Heart left ventricle (tissue), 16 donors: ENCODE data around the gene PTGIS. TPM values are rescaled to one million over a fixed set of nuclear protein-coding genes. Genes with fewer than 3 reads are reported as not detected.

ENCODE experiments used
- ATAC-seq, 4 donors: fragments of 200-7000 bp; cut with Tn5 transposase; one replicate each; pipeline ENCODE4 v1.9.1; 2020 to 2022; ENCODE audit warnings: moderate library complexity in 4 of 4, mild to moderate bottlenecking in 3 of 4, moderate number of reproducible peaks in 1 of 4
- DNase-seq, 5 donors: peaks; one replicate each; pipeline ENCODE4 v3.0.0-alpha.2; 2020
- H3K27ac ChIP-seq, 12 donors: fragments of 200-600 bp; sonication (generic) in 4 of 12; one replicate each; pipeline versions ENCODE4 v1.5.0 to v1.8.0; 2016 to 2022; ENCODE audit warnings: mild to moderate bottlenecking in 2 of 12
- H3K27me3 ChIP-seq, 9 donors: fragments of 200-600 bp; sonication (generic) in 2 of 9; one replicate each; pipeline versions ENCODE4 v1.5.1 to v1.8.0; 2016 to 2022; ENCODE audit warnings: mild to moderate bottlenecking in 3 of 9
- H3K36me3 ChIP-seq, 9 donors: fragments of 200-600 bp; sonication (generic) in 2 of 9; one replicate each; pipeline versions ENCODE4 v1.5.0 to v1.8.0; 2018 to 2022; ENCODE audit warnings: mild to moderate bottlenecking in 2 of 9
- H3K4me1 ChIP-seq, 12 donors: fragments of 200-600 bp; sonication (generic) in 4 of 12; one replicate each; pipeline versions ENCODE4 v1.5.0 to v1.8.0; 2016 to 2022; ENCODE audit warnings: mild to moderate bottlenecking in 3 of 12
- H3K4me3 ChIP-seq, 12 donors: fragments of 200-600 bp; sonication (generic) in 4 of 12; one replicate each; pipeline versions ENCODE4 v1.5.0 to v1.8.0; 2017 to 2022; ENCODE audit warnings: mild to moderate bottlenecking in 9 of 12, moderate library complexity in 4 of 12
- H3K9me3 ChIP-seq, 12 donors: fragments of 200-600 bp; sonication (generic) in 4 of 12; one replicate each; pipeline versions ENCODE4 v1.5.0 to v1.8.0; 2016 to 2022; ENCODE audit warnings: mild to moderate bottlenecking in 1 of 12
- POLR2A ChIP-seq, 2 donors: fragments of 450-650 bp; IDR thresholded peaks; one replicate each; pipeline ENCODE4 v1.6.1; 2017; ENCODE audit warnings: antibody characterized with exemption in 2 of 2, mild to moderate bottlenecking in 2 of 2, moderate library complexity in 2 of 2
- WGBS, 4 donors: extraction: QIAGEN DNeasy Blood & Tissue Kit in 2 of 4; methylation state at CpG; one replicate each; pipeline versions ENCODE4 v1.1.5 to v1.1.7; 2013 to 2018; 5-methylcytosine and 5-hydroxymethylcytosine counted together
- intact Hi-C, 10 donors: fragments of 100-400 bp; cut with DNase I; formaldehyde crosslinking; loops; one replicate each; pipeline versions ENCODE4 v1.11.1 to v1.14.2; 2022
- polyA plus RNA-seq, 2 donors: library from polyadenylated mRNA; stranded (reverse); fragments of 200-250 nt; gene quantifications; one replicate each; pipeline ENCODE4 v1.2.3, GENCODE V29; 2013
- total RNA-seq, 9 donors: library from RNA; depleted of rRNA in 2 of 9; stranded (reverse); fragments of >200 nt in 2 of 9; fragmentation: NEBNext Ultra II Directional in 3 of 9; extraction: Animal tissue kit (Norgen Biotek cat#: 25700) in 3 of 9; gene quantifications; one replicate each; pipeline versions ENCODE4 v1.1.0 to v1.2.4, GENCODE V29; 2016 to 2023
- TF ChIP-seq, protein P1 (sequence below), 12 donors: fragments of 200-600 bp; sonication (generic) in 4 of 12; IDR thresholded peaks; one replicate each; pipeline versions ENCODE4 v1.5.0 to v1.8.0; 2018 to 2022; ENCODE audit warnings: antibody characterized with exemption in 12 of 12, mild to moderate bottlenecking in 5 of 12
- donor health status: ischemic (EF 13 %, LVEDD 7.1; RV severe dilation, severe dysfunction).
- donor health status: healthy with polysubstance abuse.
- donor health status: DM: no; HTN: yes; CAD: no.
- donor health status: DM: no; HTN: no; CAD: no.
- donor health status: ischemic (EF 25% LVEDD 6.9; RV normal size, moderate dysfunction).
- donor health status: ischemic (EF 25% LVEDD 5.7; RV mildly dilated, moderate dysfunction).
- donor health status: healthy.
- donor health status: DM: yes; HTN: yes; CAD: no.
- donor health status: ischemic (EF 35%, LVEDD 5.7; RV mildly dilated, moderate dysfunction).
- donor health status: nonischemic (EF 11% LVEDD 7.7; RV severe dilation, severe dysfunction).
- donor health status: DM: yes; HTN: yes; CAD: no.
- donor health status: PGD.
- donor health status: ischemic (EF 29% LVEDD 5.4; RV normal size, mild dysfunction).
- donor health status: nonischemic (EF 23%, LVEDD 6.1; RV moderate dilation, normal function).

Gene PTGIS
- total and polyA plus RNA-seq, 11 donors, result 5.3 to 95.2 (median 20.1) TPM

DNA sequence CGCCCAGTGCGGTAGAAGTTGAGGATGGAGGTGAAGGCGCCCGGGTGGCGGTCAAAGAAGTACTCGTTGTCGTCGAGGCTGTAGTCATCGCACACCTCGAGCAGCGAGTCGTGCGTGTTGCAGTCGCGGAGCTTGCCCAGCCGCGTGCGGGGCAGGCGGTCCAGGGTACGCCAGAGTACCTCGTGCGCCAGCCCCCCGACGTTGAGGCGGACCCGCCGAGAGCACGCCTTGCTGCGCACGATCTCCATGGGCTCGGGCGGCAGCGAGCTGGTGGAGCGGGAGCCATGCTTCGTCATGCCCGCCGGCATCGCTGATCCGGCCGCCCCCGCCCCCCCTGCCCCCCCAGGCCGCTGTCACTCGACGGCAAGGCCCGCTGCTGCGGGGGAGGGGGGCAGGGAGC, 85.8 kb downstream of the PTGIS start:
- no peak for TF ChIP-seq POLR2A (IDR thresholded peaks at IDR 0.05)
- TF ChIP-seq, protein P1, sequence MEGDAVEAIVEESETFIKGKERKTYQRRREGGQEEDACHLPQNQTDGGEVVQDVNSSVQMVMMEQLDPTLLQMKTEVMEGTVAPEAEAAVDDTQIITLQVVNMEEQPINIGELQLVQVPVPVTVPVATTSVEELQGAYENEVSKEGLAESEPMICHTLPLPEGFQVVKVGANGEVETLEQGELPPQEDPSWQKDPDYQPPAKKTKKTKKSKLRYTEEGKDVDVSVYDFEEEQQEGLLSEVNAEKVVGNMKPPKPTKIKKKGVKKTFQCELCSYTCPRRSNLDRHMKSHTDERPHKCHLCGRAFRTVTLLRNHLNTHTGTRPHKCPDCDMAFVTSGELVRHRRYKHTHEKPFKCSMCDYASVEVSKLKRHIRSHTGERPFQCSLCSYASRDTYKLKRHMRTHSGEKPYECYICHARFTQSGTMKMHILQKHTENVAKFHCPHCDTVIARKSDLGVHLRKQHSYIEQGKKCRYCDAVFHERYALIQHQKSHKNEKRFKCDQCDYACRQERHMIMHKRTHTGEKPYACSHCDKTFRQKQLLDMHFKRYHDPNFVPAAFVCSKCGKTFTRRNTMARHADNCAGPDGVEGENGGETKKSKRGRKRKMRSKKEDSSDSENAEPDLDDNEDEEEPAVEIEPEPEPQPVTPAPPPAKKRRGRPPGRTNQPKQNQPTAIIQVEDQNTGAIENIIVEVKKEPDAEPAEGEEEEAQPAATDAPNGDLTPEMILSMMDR (IDR thresholded peaks at IDR 0.05), result no peak
- Histone ChIP-seq H3K9me3 (no peaks in the 10 kb centered on the region), H3K27ac (peak overlapping the region in 1 of 12 donors; percentile 54), H3K4me3 (peak overlapping the region in 5 of 12 donors; percentile 3 to 59 (median 40)), H3K4me1 (peaks cover 0 to 27% (median 13%) of the 10 kb centered on the region in 12 donors), H3K36me3 (no peaks in the 10 kb centered on the region), H3K27me3 (peaks cover 0 to 42% (median 16%) of the 10 kb centered on the region in 9 donors)
- ATAC-seq (no peak), DNase-seq (no peak)
- intact Hi-C loops, result loop anchor here in 8 of 10 donors (1.0 to 5.0 kb wide), 5 partner anchors 50 to 147 kb away; no protein-coding TSS in a partner anchor
- WGBS, 4 donors, result 55 to 96% (median 64%) methylated on average over 15 to 46 of the region's 46 CpGs

DNA sequence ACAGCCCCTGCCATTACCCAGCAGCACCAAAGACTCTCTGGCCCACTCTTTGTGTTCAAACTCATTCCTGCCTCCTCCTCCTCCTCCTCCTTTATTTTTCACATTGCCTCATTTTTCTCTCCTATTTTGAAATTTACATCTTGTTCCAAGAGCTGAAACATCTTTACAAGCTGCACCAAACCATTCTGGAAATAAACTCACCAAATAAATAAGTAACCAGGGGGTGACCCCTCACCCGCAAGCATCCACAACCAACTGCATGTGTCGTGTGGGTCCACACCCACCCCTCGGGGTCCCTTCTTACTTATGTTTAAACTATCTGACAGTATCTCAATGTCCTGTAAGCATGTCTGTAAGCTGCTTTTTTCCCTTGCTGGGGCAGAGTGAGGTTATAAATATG, 86.8 kb downstream of the PTGIS start:
- Histone ChIP-seq H3K36me3 (no peaks in the 10 kb centered on the region), H3K27me3 (peaks cover 0 to 35% (median 12%) of the 10 kb centered on the region in 9 donors), H3K9me3 (no peaks in the 10 kb centered on the region), H3K4me1 (peaks cover 0 to 27% (median 13%) of the 10 kb centered on the region in 12 donors), H3K4me3 (no peak overlapping the region), H3K27ac (peak overlapping the region in 1 of 12 donors; percentile 54)
- ATAC-seq (no peak), DNase-seq (no peak)
- TF ChIP-seq, protein P1 (IDR thresholded peaks at IDR 0.05), result no peak
- no peak for TF ChIP-seq POLR2A (IDR thresholded peaks at IDR 0.05)
- 88 to 98% (median 90%) methylated on average over 3 of the region's 3 CpGs for WGBS, 4 donors
- intact Hi-C loops, result loop anchor here in 7 of 10 donors (5.0 kb wide), 3 partner anchors 51 to 99 kb away; no protein-coding TSS in a partner anchor

DNA sequence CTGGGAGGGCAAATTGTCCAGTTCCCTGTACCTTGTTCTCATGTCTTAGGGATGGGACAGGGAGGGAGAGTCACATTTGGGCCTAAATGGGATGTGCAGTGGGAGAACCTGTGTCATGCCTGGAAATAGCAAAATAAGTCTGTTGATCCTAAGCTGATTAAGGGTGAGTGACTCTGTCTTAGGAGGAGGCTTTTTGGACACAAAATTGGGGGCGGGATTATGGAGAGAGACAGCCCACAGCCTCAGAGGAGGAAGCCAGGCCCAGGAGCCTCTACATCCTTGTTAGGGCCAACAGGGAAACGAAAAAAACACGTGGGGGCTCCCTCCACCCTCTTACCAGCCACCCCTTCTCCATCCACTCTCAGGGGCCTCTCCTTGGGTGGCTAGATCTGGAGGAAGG, 87.7 kb downstream of the PTGIS start:
- 48 to 69% (median 63%) methylated on average over 3 of the region's 3 CpGs for WGBS, 4 donors
- no peak for TF ChIP-seq POLR2A (IDR thresholded peaks at IDR 0.05)
- TF ChIP-seq, protein P1 (IDR thresholded peaks at IDR 0.05), result no peak
- Histone ChIP-seq H3K27me3 (peaks cover 0 to 30% (median 6%) of the 10 kb centered on the region in 9 donors), H3K4me1 (peaks cover 0 to 27% (median 13%) of the 10 kb centered on the region in 12 donors), H3K27ac (peak overlapping the region in 1 of 12 donors; percentile 54), H3K36me3 (no peaks in the 10 kb centered on the region), H3K4me3 (no peak overlapping the region), H3K9me3 (no peaks in the 10 kb centered on the region)
- intact Hi-C loops, result loop anchor here in 7 of 10 donors (5.0 kb wide), 3 partner anchors 52 to 98 kb away; no protein-coding TSS in a partner anchor
- ATAC-seq (no peak), DNase-seq (no peak)

DNA sequence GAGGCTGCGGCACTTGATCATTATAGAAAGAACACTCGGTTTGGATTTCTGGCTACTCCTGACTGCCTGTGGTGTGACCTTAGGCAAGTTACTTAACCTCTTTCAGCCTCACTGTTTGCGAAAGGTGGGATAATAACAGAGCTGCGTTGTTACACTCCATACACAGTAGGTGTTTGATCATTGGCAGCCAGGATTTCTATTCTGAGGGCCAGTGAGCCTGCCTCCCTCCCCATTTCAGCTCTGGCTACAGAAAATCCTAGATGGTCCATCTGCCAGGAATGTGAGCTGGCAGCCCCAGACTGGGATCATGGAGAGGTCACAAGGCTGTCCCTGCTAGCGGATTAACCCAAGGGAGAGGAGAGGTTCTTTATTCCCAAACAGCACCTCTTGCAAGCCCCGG, 88.2 kb downstream of the PTGIS start:
- Histone ChIP-seq H3K4me3 (no peak overlapping the region), H3K9me3 (no peaks in the 10 kb centered on the region), H3K27me3 (peaks cover 0 to 26% (median 1%) of the 10 kb centered on the region in 9 donors), H3K4me1 (peaks cover 0 to 27% (median 13%) of the 10 kb centered on the region in 12 donors), H3K36me3 (no peaks in the 10 kb centered on the region), H3K27ac (peak overlapping the region in 1 of 12 donors; percentile 54)
- TF ChIP-seq POLR2A (IDR thresholded peaks at IDR 0.05), result no peak
- TF ChIP-seq, protein P1 (IDR thresholded peaks at IDR 0.05), result no peak
- intact Hi-C loops, result loop anchor here in 7 of 10 donors (5.0 kb wide), 3 partner anchors 53 to 97 kb away; no protein-coding TSS in a partner anchor
- WGBS, 4 donors, result 66 to 79% (median 78%) methylated on average over 5 to 6 of the region's 6 CpGs
- no peak for ATAC-seq
- DNase-seq, result no peak
